Neural progenitor cell (in vitro differentiated cells): ENCODE measurements around the gene RDM1.

Experiments used
- EZH2 ChIP-seq: fragments of 200-600 bp; sonication (generic); IDR thresholded peaks from 2 replicates; pipeline ENCODE4 v1.6.1; 2017; ENCODE audit warnings: antibody characterized with exemption, mild to moderate bottlenecking, moderate library complexity
- TF ChIP-seq, protein P1 (sequence below): fragments of 200-600 bp; sonication (generic); IDR thresholded peaks from 2 replicates; pipeline ENCODE4 v1.5.1; 2017; ENCODE audit warnings: antibody characterized with exemption, mild to moderate bottlenecking

DNA sequence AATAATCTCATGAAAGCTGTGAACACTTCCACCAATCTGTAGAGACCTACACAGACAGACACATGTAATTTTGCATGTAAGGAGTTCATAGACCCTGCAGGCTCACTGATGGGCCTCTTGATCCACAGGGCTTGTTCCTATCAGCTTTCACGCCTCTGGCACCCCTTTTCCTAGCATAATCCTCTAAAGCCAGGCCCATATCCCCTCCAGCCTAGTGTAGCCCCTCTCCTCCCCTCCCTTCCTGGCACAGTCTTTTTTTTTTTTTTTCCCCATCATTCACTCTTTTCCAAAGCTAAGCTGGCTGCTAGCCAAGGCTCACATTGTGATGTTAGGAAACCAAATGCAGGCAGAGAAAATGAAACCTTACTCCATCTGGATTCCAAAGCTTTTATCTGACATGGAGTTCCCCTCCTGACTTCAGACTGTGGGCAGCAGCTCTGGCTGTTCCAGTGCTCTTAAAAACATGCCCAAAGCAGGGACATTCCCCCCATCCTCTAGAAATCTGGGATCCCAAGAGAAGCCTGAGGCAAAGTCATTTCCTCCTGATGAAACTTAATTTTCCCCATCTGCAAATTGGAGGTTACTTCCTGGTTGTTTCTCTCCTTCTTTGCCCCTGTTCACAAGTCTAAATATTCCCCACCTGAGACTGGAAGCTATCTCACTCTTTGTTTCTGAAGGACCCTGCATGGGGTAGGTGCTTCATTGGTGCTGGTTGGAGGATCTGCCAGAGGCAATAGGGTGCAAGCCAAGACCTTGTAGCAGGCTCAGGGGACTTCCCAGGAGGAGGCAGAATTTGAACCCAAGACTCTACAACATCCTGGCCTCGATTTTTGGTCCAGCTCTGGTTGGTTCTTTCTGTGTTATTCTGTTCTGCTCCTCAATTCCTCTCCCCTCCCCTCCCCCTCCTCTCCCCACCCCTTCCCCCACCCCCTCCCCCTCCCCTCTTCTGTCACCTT lies 40.5 kb downstream of the RDM1 start:
- TF ChIP-seq EZH2 = no peak
- TF ChIP-seq, protein P1, sequence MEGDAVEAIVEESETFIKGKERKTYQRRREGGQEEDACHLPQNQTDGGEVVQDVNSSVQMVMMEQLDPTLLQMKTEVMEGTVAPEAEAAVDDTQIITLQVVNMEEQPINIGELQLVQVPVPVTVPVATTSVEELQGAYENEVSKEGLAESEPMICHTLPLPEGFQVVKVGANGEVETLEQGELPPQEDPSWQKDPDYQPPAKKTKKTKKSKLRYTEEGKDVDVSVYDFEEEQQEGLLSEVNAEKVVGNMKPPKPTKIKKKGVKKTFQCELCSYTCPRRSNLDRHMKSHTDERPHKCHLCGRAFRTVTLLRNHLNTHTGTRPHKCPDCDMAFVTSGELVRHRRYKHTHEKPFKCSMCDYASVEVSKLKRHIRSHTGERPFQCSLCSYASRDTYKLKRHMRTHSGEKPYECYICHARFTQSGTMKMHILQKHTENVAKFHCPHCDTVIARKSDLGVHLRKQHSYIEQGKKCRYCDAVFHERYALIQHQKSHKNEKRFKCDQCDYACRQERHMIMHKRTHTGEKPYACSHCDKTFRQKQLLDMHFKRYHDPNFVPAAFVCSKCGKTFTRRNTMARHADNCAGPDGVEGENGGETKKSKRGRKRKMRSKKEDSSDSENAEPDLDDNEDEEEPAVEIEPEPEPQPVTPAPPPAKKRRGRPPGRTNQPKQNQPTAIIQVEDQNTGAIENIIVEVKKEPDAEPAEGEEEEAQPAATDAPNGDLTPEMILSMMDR = no peak
